HepG2 (cell line): ENCODE measurements around the gene LEMD2. TPM values are rescaled to one million over a fixed set of nuclear protein-coding genes. Genes with fewer than 3 reads are reported as not detected.

Experiments
- ARID2 ChIP-seq: sonication (generic); formaldehyde crosslinking; IDR thresholded peaks from 2 replicates; pipeline ENCODE4 v1.8.1; 2022; ENCODE audit warnings: mild to moderate bottlenecking, missing genetic modification reagents, borderline replicate concordance
- ATF7-NPFF ChIP-seq: sonication (generic); formaldehyde crosslinking; IDR thresholded peaks from 2 replicates; pipeline ENCODE4 v1.8.1; 2023; ENCODE audit warnings: mild to moderate bottlenecking, low read depth, missing genetic modification reagents, moderate library complexity
- HOXA3 ChIP-seq: sonication (generic); formaldehyde crosslinking; IDR thresholded peaks from 2 replicates; pipeline ENCODE4 v1.5.0; 2020; ENCODE audit warnings: missing genetic modification reagents
- NFKBIZ ChIP-seq: IDR thresholded peaks from 2 replicates; pipeline ENCODE4 v1.6.1; 2018; ENCODE audit warnings: missing genetic modification reagents, missing compliant biosample characterization
- SAFB2 ChIP-seq: sonication (generic); formaldehyde crosslinking; IDR thresholded peaks from 2 replicates; pipeline ENCODE4 v1.5.1; 2020; ENCODE audit warnings: missing genetic modification reagents, low read depth, mild to moderate bottlenecking, borderline replicate concordance
- SMAD1 ChIP-seq: sonication (generic); formaldehyde crosslinking; IDR thresholded peaks from 2 replicates; pipeline ENCODE4 v1.4.0; 2020; ENCODE audit warnings: missing genetic modification reagents, low read depth, mild to moderate bottlenecking, borderline replicate concordance
- SP2 ChIP-seq: sonication (generic); formaldehyde crosslinking; IDR thresholded peaks from 2 replicates; pipeline ENCODE4 v1.5.1; 2020; ENCODE audit warnings: mild to moderate bottlenecking, missing genetic modification reagents
- TAF15 ChIP-seq: fragments of 200-400 bp; formaldehyde crosslinking; IDR thresholded peaks from one replicate; pipeline ENCODE4 v1.6.1; 2018; ENCODE audit warnings: mild to moderate bottlenecking, low read depth, low read length; ENCODE audit not compliant: poor library complexity, severe bottlenecking
- TBX2 ChIP-seq: sonication (generic); formaldehyde crosslinking; IDR thresholded peaks from 2 replicates; pipeline ENCODE4 v1.5.0; 2020; ENCODE audit warnings: missing genetic modification reagents, mild to moderate bottlenecking, borderline replicate concordance
- TGIF2 ChIP-seq: IDR thresholded peaks from 2 replicates; pipeline ENCODE4 v1.6.1; 2016; ENCODE audit warnings: control low read depth, missing compliant biosample characterization
- TMF1 ChIP-seq: sonication (generic); formaldehyde crosslinking; IDR thresholded peaks from 2 replicates; pipeline ENCODE4 v1.8.1; 2022; ENCODE audit warnings: low read depth, missing genetic modification reagents
- ZNF558 ChIP-seq: sonication (generic); formaldehyde crosslinking; IDR thresholded peaks from 2 replicates; pipeline ENCODE4 v1.9.0; 2022; ENCODE audit warnings: mild to moderate bottlenecking, missing genetic modification reagents, borderline replicate concordance
- ZNF569 ChIP-seq: sonication (generic); formaldehyde crosslinking; IDR thresholded peaks from 2 replicates; pipeline ENCODE4 v1.5.0; 2020; ENCODE audit warnings: mild to moderate bottlenecking, missing genetic modification reagents, moderate library complexity, borderline replicate concordance
- ZSCAN12 ChIP-seq: sonication (generic); formaldehyde crosslinking; IDR thresholded peaks from 2 replicates; pipeline ENCODE4 v1.9.0; 2021; ENCODE audit warnings: mild to moderate bottlenecking, missing genetic modification reagents
- polyA plus RNA-seq, 8 experiments: library from polyadenylated mRNA; depleted of rRNA in 3 of 8; stranded (reverse) in 7 of 8; unstranded in 1 of 8; fragments of >200 nt; fragmentation: Illumina TruSeq in 4 of 8; extraction: Trizol in 4 of 8; gene quantifications; 2 replicates each; pipeline versions ENCODE4 v1.2.1 to v1.2.3, GENCODE V29; 2011 to 2016; ENCODE audit warnings: low read depth in 4 of 8, missing spikeins in 1 of 8, mixed read lengths in 1 of 8; ENCODE audit not compliant: insufficient read depth in 1 of 8
- total RNA-seq, 5 experiments: library from RNA; depleted of rRNA; stranded (reverse); fragments of >200 nt; fragmentation: Illumina TruSeq; extraction: Trizol; gene quantifications; 2 replicates each; pipeline ENCODE4 v1.2.3, GENCODE V29; 2016; ENCODE audit warnings: low read depth in 1 of 5
- TF ChIP-seq, protein P1 (sequence below): sonication (generic); formaldehyde crosslinking; IDR thresholded peaks from 2 replicates; pipeline ENCODE4 v1.4.0; 2020; ENCODE audit warnings: missing genetic modification reagents
- TF ChIP-seq, protein P2 (sequence below): sonication (generic); formaldehyde crosslinking; IDR thresholded peaks from 2 replicates; pipeline ENCODE4 v1.4.0; 2020; ENCODE audit warnings: missing genetic modification reagents
- TF ChIP-seq, protein P3 (sequence below): sonication (generic); formaldehyde crosslinking; IDR thresholded peaks from 2 replicates; pipeline ENCODE4 v1.4.0; 2020; ENCODE audit warnings: missing genetic modification reagents
- TF ChIP-seq, protein P4 (sequence below): sonication (generic); formaldehyde crosslinking; IDR thresholded peaks from 2 replicates; pipeline ENCODE4 v1.5.0; 2020; ENCODE audit warnings: mild to moderate bottlenecking, missing genetic modification reagents, borderline replicate concordance

Gene LEMD2
- total and polyA plus RNA-seq, 2 of the 13 experiments (the other 11 are each of a cell fraction or from before 2014, with no cell fraction given), result 45.2 to 62.9 TPM

DNA sequence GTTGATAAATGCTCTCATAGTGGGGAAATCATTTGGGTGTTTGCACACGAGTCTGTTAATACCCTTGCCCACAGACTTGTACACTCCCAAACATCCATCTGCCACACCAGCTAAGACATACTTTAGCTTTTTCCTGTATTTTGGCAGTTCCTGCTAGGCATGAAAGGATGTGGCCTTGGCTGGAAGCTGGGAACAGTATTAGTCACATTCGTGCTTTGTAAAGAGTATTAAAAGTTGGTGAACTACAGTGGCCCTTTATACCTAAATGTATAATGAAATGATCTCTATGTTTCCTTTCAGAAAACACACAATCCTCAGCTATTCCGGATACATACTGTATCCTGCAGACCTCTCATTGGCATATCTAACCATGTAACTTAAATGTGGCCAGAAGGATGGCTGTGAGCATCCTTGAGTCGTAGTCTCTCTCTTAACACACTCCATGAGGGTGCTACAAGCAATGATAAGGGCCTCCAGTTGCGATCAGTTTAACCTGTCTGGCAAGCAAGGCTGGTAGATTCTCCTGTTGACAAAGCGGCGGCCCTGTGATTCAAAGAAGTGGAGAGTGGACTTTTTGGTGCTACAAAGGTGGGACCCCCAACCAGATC, 1.5 kb downstream of the LEMD2 start (continued):
- TF ChIP-seq TAF15 (no peak), ZSCAN12 (CRISPR knock-in tag) (no peak), SMAD1 (CRISPR knock-in tag) (no peak), ZNF558 (CRISPR knock-in tag) (no peak), NFKBIZ (CRISPR knock-in tag) (0 out of 2 replicates have a peak, but pooled peaks have one; percentile 23), SP2 (CRISPR knock-in tag) (no peak), ARID2 (CRISPR knock-in tag) (peak; percentile 61; the same call in 1 of the 2 replicates), ATF7-NPFF (CRISPR knock-in tag) (no peak), ZNF569 (CRISPR knock-in tag) (no peak), HOXA3 (no peak), TMF1 (CRISPR knock-in tag) (no peak; the same call in 1 of the 2 replicates), SAFB2 (CRISPR knock-in tag) (0 out of 2 replicates have a peak, but pooled peaks have one; percentile 4), TGIF2 (peak; percentile 21; the same call in 1 of the 2 replicates), TBX2 (CRISPR knock-in tag) (no peak)
- TF ChIP-seq, protein P1, sequence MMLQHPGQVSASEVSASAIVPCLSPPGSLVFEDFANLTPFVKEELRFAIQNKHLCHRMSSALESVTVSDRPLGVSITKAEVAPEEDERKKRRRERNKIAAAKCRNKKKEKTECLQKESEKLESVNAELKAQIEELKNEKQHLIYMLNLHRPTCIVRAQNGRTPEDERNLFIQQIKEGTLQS (CRISPR knock-in tag), result no peak
- TF ChIP-seq, protein P2, sequence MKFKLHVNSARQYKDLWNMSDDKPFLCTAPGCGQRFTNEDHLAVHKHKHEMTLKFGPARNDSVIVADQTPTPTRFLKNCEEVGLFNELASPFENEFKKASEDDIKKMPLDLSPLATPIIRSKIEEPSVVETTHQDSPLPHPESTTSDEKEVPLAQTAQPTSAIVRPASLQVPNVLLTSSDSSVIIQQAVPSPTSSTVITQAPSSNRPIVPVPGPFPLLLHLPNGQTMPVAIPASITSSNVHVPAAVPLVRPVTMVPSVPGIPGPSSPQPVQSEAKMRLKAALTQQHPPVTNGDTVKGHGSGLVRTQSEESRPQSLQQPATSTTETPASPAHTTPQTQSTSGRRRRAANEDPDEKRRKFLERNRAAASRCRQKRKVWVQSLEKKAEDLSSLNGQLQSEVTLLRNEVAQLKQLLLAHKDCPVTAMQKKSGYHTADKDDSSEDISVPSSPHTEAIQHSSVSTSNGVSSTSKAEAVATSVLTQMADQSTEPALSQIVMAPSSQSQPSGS (CRISPR knock-in tag), result 0 out of 2 replicates have a peak, but pooled peaks have one; percentile 1
- TF ChIP-seq, protein P3, sequence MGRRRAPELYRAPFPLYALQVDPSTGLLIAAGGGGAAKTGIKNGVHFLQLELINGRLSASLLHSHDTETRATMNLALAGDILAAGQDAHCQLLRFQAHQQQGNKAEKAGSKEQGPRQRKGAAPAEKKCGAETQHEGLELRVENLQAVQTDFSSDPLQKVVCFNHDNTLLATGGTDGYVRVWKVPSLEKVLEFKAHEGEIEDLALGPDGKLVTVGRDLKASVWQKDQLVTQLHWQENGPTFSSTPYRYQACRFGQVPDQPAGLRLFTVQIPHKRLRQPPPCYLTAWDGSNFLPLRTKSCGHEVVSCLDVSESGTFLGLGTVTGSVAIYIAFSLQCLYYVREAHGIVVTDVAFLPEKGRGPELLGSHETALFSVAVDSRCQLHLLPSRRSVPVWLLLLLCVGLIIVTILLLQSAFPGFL (CRISPR knock-in tag), result no peak
- TF ChIP-seq, protein P4, sequence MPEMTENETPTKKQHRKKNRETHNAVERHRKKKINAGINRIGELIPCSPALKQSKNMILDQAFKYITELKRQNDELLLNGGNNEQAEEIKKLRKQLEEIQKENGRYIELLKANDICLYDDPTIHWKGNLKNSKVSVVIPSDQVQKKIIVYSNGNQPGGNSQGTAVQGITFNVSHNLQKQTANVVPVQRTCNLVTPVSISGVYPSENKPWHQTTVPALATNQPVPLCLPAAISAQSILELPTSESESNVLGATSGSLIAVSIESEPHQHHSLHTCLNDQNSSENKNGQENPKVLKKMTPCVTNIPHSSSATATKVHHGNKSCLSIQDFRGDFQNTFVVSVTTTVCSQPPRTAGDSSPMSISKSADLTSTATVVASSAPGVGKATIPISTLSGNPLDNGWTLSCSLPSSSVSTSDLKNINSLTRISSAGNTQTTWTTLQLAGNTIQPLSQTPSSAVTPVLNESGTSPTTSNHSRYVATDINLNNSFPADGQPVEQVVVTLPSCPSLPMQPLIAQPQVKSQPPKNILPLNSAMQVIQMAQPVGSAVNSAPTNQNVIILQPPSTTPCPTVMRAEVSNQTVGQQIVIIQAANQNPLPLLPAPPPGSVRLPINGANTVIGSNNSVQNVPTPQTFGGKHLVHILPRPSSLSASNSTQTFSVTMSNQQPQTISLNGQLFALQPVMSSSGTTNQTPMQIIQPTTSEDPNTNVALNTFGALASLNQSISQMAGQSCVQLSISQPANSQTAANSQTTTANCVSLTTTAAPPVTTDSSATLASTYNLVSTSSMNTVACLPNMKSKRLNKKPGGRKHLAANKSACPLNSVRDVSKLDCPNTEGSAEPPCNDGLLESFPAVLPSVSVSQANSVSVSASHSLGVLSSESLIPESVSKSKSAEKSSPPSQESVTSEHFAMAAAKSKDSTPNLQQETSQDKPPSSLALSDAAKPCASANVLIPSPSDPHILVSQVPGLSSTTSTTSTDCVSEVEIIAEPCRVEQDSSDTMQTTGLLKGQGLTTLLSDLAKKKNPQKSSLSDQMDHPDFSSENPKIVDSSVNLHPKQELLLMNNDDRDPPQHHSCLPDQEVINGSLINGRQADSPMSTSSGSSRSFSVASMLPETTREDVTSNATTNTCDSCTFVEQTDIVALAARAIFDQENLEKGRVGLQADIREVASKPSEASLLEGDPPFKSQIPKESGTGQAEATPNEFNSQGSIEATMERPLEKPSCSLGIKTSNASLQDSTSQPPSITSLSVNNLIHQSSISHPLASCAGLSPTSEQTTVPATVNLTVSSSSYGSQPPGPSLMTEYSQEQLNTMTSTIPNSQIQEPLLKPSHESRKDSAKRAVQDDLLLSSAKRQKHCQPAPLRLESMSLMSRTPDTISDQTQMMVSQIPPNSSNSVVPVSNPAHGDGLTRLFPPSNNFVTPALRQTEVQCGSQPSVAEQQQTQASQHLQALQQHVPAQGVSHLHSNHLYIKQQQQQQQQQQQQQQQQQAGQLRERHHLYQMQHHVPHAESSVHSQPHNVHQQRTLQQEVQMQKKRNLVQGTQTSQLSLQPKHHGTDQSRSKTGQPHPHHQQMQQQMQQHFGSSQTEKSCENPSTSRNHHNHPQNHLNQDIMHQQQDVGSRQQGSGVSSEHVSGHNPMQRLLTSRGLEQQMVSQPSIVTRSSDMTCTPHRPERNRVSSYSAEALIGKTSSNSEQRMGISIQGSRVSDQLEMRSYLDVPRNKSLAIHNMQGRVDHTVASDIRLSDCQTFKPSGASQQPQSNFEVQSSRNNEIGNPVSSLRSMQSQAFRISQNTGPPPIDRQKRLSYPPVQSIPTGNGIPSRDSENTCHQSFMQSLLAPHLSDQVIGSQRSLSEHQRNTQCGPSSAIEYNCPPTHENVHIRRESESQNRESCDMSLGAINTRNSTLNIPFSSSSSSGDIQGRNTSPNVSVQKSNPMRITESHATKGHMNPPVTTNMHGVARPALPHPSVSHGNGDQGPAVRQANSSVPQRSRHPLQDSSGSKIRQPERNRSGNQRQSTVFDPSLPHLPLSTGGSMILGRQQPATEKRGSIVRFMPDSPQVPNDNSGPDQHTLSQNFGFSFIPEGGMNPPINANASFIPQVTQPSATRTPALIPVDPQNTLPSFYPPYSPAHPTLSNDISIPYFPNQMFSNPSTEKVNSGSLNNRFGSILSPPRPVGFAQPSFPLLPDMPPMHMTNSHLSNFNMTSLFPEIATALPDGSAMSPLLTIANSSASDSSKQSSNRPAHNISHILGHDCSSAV (CRISPR knock-in tag), result 0 out of 2 replicates have a peak, but pooled peaks have one; percentile 35
